ENCODE results near the gene STAG2. TPM values are rescaled to one million over a fixed set of nuclear protein-coding genes. Genes with fewer than 3 reads are reported as not detected.

Gene STAG2
- polyA plus RNA-seq, 1 donor (not counting 4 experiments of a cell fraction or from before 2014, with no cell fraction given) = 42.9 TPM

DNA sequence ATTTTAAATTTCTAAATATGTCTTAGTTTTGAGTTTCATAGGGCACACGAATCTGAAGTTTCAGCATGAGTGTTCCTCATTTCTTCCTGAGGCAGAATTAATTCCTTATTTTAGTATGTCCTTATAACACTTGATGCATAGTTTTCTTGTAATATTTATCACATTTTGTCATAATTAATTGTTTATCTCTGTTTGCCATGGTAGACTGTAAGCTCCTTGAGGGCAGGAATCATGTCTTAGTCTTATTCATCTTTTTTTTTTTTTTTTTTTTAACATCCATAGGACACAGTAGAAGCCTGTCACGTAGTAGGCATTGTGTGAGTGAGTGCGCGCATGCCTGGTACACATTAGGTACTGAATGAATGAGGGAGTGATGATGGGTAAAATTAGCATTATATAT is 131.7 kb downstream of the STAG2 start:
- Histone ChIP-seq H3K4me3 (ENCODE audit: control insufficient read depth in 2 of 3, extremely low read depth in 1 of 3, insufficient read depth in 2 of 3, low read depth in 1 of 3, low read length in 3 of 3) (no peak overlapping the region), H3K4me2 (ENCODE audit: control insufficient read depth, extremely low read depth, insufficient read depth, low read depth, low read length) (no peak overlapping the region), H3K27me3 (ENCODE audit: control insufficient read depth, extremely low read depth, insufficient read depth, low read length) (no peaks in the 10 kb centered on the region), H3K79me2 (ENCODE audit: control insufficient read depth, insufficient read depth, low read length) (no peaks in the 10 kb centered on the region), H3K27ac (ENCODE audit: control insufficient read depth, insufficient read depth, low read length) (no peak overlapping the region), H4K20me1 (ENCODE audit: control insufficient read depth, extremely low read depth, insufficient read depth, low read length) (no peaks in the 10 kb centered on the region), H2AFZ (ENCODE audit: control insufficient read depth, low read length) (no peak overlapping the region), H3K4me1 (ENCODE audit: control insufficient read depth, extremely low read depth, insufficient read depth, low read length) (no peaks in the 10 kb centered on the region), H3K9me3 (ENCODE audit: control insufficient read depth, low read depth, low read length) (no peaks in the 10 kb centered on the region), H3K9ac (ENCODE audit: control insufficient read depth, extremely low read depth, insufficient read depth, low read length) (no peak overlapping the region), H3K36me3 (ENCODE audit: control insufficient read depth in 2 of 2, extremely low read depth in 1 of 2, insufficient read depth in 2 of 2, low read length in 2 of 2) (peaks cover 3 to 6% of the 10 kb centered on the region in 2 experiments), H3K9me1 (ENCODE audit: control insufficient read depth, extremely low read depth, insufficient read depth, low read length) (no peaks in the 10 kb centered on the region)
- dilution Hi-C loops (cut with MboI; ENCODE audit: extremely low pct_ligation_motif_present, low sequenced_read_pairs) = no loop called here
- no peak for TF ChIP-seq EZH2 (IDR thresholded peaks at IDR 0.05; ENCODE audit: low read length)
- TF ChIP-seq, protein P1, sequence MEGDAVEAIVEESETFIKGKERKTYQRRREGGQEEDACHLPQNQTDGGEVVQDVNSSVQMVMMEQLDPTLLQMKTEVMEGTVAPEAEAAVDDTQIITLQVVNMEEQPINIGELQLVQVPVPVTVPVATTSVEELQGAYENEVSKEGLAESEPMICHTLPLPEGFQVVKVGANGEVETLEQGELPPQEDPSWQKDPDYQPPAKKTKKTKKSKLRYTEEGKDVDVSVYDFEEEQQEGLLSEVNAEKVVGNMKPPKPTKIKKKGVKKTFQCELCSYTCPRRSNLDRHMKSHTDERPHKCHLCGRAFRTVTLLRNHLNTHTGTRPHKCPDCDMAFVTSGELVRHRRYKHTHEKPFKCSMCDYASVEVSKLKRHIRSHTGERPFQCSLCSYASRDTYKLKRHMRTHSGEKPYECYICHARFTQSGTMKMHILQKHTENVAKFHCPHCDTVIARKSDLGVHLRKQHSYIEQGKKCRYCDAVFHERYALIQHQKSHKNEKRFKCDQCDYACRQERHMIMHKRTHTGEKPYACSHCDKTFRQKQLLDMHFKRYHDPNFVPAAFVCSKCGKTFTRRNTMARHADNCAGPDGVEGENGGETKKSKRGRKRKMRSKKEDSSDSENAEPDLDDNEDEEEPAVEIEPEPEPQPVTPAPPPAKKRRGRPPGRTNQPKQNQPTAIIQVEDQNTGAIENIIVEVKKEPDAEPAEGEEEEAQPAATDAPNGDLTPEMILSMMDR (optimal IDR thresholded peaks at IDR 0.05 in 1 of 3, IDR thresholded peaks at IDR 0.05 in 1 of 3, conservative IDR thresholded peaks at IDR 0.05 in 1 of 3; ENCODE audit: extremely low read depth in 1 of 3, insufficient read depth in 2 of 3, low read length in 3 of 3) = no peak
- FAIRE-seq (no peak), DNase-seq (ENCODE audit: low read depth, low spot score) (no peak)

DNA sequence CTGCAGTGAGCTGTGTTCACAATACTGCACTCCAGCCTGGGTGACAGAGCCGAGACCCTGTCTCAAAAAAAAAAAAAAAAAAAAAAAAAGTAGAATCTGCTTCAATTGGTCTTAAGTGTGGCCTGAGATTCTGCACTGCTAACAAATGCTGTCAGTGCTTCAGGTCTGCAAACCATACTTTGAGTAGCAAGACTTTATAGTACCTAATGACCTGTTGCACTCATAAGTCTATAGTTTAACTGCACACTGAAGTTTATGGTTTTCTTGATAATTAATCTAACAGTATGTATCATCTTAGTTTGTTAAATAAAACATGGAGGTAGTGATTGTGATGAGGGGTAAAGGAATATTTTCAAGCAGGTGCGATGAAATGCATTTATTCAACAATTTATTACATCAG is 135.6 kb downstream of the STAG2 start:
- no peak overlapping the region for H3K27ac ChIP-seq (ENCODE audit: control insufficient read depth, insufficient read depth, low read length)
- H3K9me1 ChIP-seq (ENCODE audit: control insufficient read depth, extremely low read depth, insufficient read depth, low read length) = no peaks in the 10 kb centered on the region
- no peak overlapping the region for H3K4me3 ChIP-seq (ENCODE audit: control insufficient read depth in 2 of 3, extremely low read depth in 1 of 3, insufficient read depth in 2 of 3, low read depth in 1 of 3, low read length in 3 of 3)
- H3K9ac ChIP-seq (ENCODE audit: control insufficient read depth, extremely low read depth, insufficient read depth, low read length) = no peak overlapping the region
- H3K79me2 ChIP-seq (ENCODE audit: control insufficient read depth, insufficient read depth, low read length) = no peaks in the 10 kb centered on the region
- no peaks in the 10 kb centered on the region for H3K27me3 ChIP-seq (ENCODE audit: control insufficient read depth, extremely low read depth, insufficient read depth, low read length)
- H4K20me1 ChIP-seq (ENCODE audit: control insufficient read depth, extremely low read depth, insufficient read depth, low read length) = no peaks in the 10 kb centered on the region
- H3K36me3 ChIP-seq (ENCODE audit: control insufficient read depth in 2 of 2, extremely low read depth in 1 of 2, insufficient read depth in 2 of 2, low read length in 2 of 2) = peaks cover 0 to 10% of the 10 kb centered on the region in 2 experiments
- H3K4me1 ChIP-seq (ENCODE audit: control insufficient read depth, extremely low read depth, insufficient read depth, low read length) = no peaks in the 10 kb centered on the region
- dilution Hi-C loops (cut with MboI; ENCODE audit: extremely low pct_ligation_motif_present, low sequenced_read_pairs) = no loop called here
- FAIRE-seq (no peak), DNase-seq (ENCODE audit: low read depth, low spot score) (no peak)
- H3K4me2 ChIP-seq (ENCODE audit: control insufficient read depth, extremely low read depth, insufficient read depth, low read depth, low read length) = no peak overlapping the region
- TF ChIP-seq EZH2 (IDR thresholded peaks at IDR 0.05; ENCODE audit: low read length) = no peak
- TF ChIP-seq, protein P1 (optimal IDR thresholded peaks at IDR 0.05 in 1 of 3, IDR thresholded peaks at IDR 0.05 in 1 of 3, conservative IDR thresholded peaks at IDR 0.05 in 1 of 3; ENCODE audit: extremely low read depth in 1 of 3, insufficient read depth in 2 of 3, low read length in 3 of 3) = no peak
- H3K9me3 ChIP-seq (ENCODE audit: control insufficient read depth, low read depth, low read length) = no peaks in the 10 kb centered on the region
- no peak overlapping the region for H2AFZ ChIP-seq (ENCODE audit: control insufficient read depth, low read length)

All from keratinocyte (primary cell).